Liver (tissue), 9 donors: Measurements from ENCODE around the gene KRTAP16-1. TPM values are rescaled to one million over a fixed set of nuclear protein-coding genes. Genes with fewer than 3 reads are reported as not detected.
A peak's percentile ranks its signal among the peaks of the same experiment; 100 is the strongest.

Experiments used
- DNase-seq: peaks from one replicate; pipeline ENCODE4 v3.0.0-alpha.2; 2017; ENCODE audit warnings: low spot score
- H3K27ac ChIP-seq, 2 donors: one replicate each; pipeline ENCODE4 v1.7.0; 2013; ENCODE audit warnings: inconsistent platforms in 2 of 2, low read length in 2 of 2, control low read depth in 1 of 2, low read depth in 1 of 2, mild to moderate bottlenecking in 1 of 2
- H3K27me3 ChIP-seq, 4 donors: one replicate each; pipeline versions ENCODE4 v1.6.1 to v1.7.0; 2013; ENCODE audit warnings: low read length in 3 of 4, inconsistent platforms in 1 of 4, mild to moderate bottlenecking in 1 of 4, moderate library complexity in 1 of 4; ENCODE audit not compliant: control insufficient read depth in 4 of 4, insufficient read depth in 4 of 4
- H3K36me3 ChIP-seq, 4 donors: one replicate each; pipeline versions ENCODE4 v1.6.1 to v1.7.0; 2013; ENCODE audit warnings: low read length in 3 of 4, mild to moderate bottlenecking in 3 of 4, low read depth in 1 of 4, moderate library complexity in 1 of 4; ENCODE audit not compliant: control insufficient read depth in 4 of 4, insufficient read depth in 3 of 4
- H3K4me1 ChIP-seq, 4 donors: one replicate each; pipeline versions ENCODE4 v1.6.1 to v1.7.0; 2013; ENCODE audit warnings: low read length in 3 of 4, mild to moderate bottlenecking in 3 of 4, moderate library complexity in 1 of 4; ENCODE audit not compliant: control insufficient read depth in 4 of 4, insufficient read depth in 4 of 4
- H3K4me3 ChIP-seq, 3 donors: one replicate each; pipeline versions ENCODE4 v1.6.1 to v1.7.0; 2013; ENCODE audit warnings: low read length in 3 of 3, control low read depth in 1 of 3, low read depth in 1 of 3, mild to moderate bottlenecking in 1 of 3
- H3K9ac ChIP-seq, 2 donors: one replicate each; pipeline ENCODE4 v1.7.0; 2013; ENCODE audit warnings: low read length in 2 of 2, mild to moderate bottlenecking in 2 of 2, moderate library complexity in 2 of 2, control low read depth in 1 of 2, low read depth in 1 of 2
- H3K9me3 ChIP-seq, 4 donors: one replicate each; pipeline versions ENCODE4 v1.6.1 to v1.7.0; 2013; ENCODE audit warnings: low read length in 3 of 4; ENCODE audit not compliant: control insufficient read depth in 4 of 4
- CTCF ChIP-seq: fragments of 150-350 bp; IDR thresholded peaks from 2 replicates; pipeline ENCODE4 v1.5.1; 2017; ENCODE audit warnings: improper control_type of control experiment, low read depth, low read length; ENCODE audit not compliant: missing input control
- EGR1 ChIP-seq, 2 donors: IDR thresholded peaks; 2 replicates each; pipeline ENCODE4 v1.6.1; 2016 to 2018; ENCODE audit warnings: antibody characterized with exemption in 2 of 2, low read depth in 2 of 2
- FOXA1 ChIP-seq: IDR thresholded peaks from 2 replicates; pipeline ENCODE4 v1.6.1; 2016; ENCODE audit warnings: antibody characterized with exemption
- FOXA2 ChIP-seq: IDR thresholded peaks from 2 replicates; pipeline ENCODE4 v1.6.1; 2016; ENCODE audit warnings: antibody characterized with exemption
- GABPA ChIP-seq, 2 donors: IDR thresholded peaks in 1 of 2; conservative IDR thresholded peaks in 1 of 2; 2 replicates each; pipeline ENCODE4 v1.6.1; 2016; ENCODE audit warnings: antibody characterized with exemption in 2 of 2, mild to moderate bottlenecking in 1 of 2, moderate library complexity in 1 of 2
- HNF4A ChIP-seq, 2 donors: conservative IDR thresholded peaks; 2 replicates each; pipeline ENCODE4 v1.6.1; 2016; ENCODE audit warnings: antibody characterized with exemption in 2 of 2, mild to moderate bottlenecking in 2 of 2
- HNF4G ChIP-seq: IDR thresholded peaks from 2 replicates; pipeline ENCODE4 v1.6.1; 2016; ENCODE audit warnings: antibody characterized with exemption
- JUND ChIP-seq, 2 donors: IDR thresholded peaks; 2 replicates each; pipeline ENCODE4 v1.6.1; 2016; ENCODE audit warnings: antibody characterized with exemption in 2 of 2
- NR2F2 ChIP-seq: IDR thresholded peaks from 2 replicates; pipeline ENCODE4 v1.6.1; 2016; ENCODE audit warnings: antibody characterized with exemption
- RAD21 ChIP-seq, 2 donors: IDR thresholded peaks; 2 replicates each; pipeline ENCODE4 v1.6.1; 2016; ENCODE audit warnings: antibody characterized with exemption in 2 of 2, mild to moderate bottlenecking in 2 of 2
- RXRA ChIP-seq, 2 donors: IDR thresholded peaks; 2 replicates each; pipeline ENCODE4 v1.6.1; 2017 to 2018; ENCODE audit warnings: antibody characterized with exemption in 2 of 2, mild to moderate bottlenecking in 1 of 2
- SP1 ChIP-seq: IDR thresholded peaks from 2 replicates; pipeline ENCODE4 v1.6.1; 2018; ENCODE audit warnings: antibody characterized with exemption, mild to moderate bottlenecking
- TAF1 ChIP-seq: conservative IDR thresholded peaks from 2 replicates; pipeline ENCODE4 v1.6.1; 2016; ENCODE audit warnings: antibody characterized with exemption, mild to moderate bottlenecking
- YY1 ChIP-seq: IDR thresholded peaks from 2 replicates; pipeline ENCODE4 v1.6.1; 2016; ENCODE audit warnings: antibody characterized with exemption, mild to moderate bottlenecking
- WGBS: extraction: QIAGEN DNeasy Blood & Tissue Kit; methylation state at CpG from one replicate; pipeline ENCODE4 v1.1.7; 2013; 5-methylcytosine and 5-hydroxymethylcytosine counted together
- polyA plus RNA-seq, 2 donors: library from polyadenylated mRNA; stranded (reverse) in 1 of 2; unstranded in 1 of 2; fragments of 200-250 nt in 1 of 2; fragments of >200 nt in 1 of 2; fragmentation: Nextera tagmentation in 1 of 2; extraction: Ambion mirVana in 1 of 2; gene quantifications; one replicate each; pipeline versions ENCODE4 v1.2.1 to v1.2.3, GENCODE V29; 2013 to 2015
- total RNA-seq, 2 donors: library from RNA; depleted of rRNA; stranded (reverse); fragments of >200 nt; gene quantifications; one replicate each; pipeline ENCODE4 v1.2.3, GENCODE V29; 2014
- TF ChIP-seq, protein P1 (sequence below): IDR thresholded peaks from 2 replicates; pipeline ENCODE4 v1.6.1; 2016; ENCODE audit warnings: antibody characterized with exemption, mild to moderate bottlenecking
- TF ChIP-seq, protein P2 (sequence below): IDR thresholded peaks from 2 replicates; pipeline ENCODE4 v1.6.1; 2016; ENCODE audit warnings: antibody characterized with exemption
- TF ChIP-seq, protein P3 (sequence below): IDR thresholded peaks from 2 replicates; pipeline ENCODE4 v1.6.1; 2016; ENCODE audit warnings: antibody characterized with exemption
- TF ChIP-seq, protein P4 (sequence below): IDR thresholded peaks from 2 replicates; pipeline ENCODE4 v1.6.1; 2016; ENCODE audit warnings: antibody characterized with exemption
- donor health status: healthy.
- donor health status: healthy.
- donor health status: healthy.
- donor health status: healthy.
- donor health status: healthy.

Gene KRTAP16-1
- total and polyA plus RNA-seq, 4 donors, result not detected

DNA sequence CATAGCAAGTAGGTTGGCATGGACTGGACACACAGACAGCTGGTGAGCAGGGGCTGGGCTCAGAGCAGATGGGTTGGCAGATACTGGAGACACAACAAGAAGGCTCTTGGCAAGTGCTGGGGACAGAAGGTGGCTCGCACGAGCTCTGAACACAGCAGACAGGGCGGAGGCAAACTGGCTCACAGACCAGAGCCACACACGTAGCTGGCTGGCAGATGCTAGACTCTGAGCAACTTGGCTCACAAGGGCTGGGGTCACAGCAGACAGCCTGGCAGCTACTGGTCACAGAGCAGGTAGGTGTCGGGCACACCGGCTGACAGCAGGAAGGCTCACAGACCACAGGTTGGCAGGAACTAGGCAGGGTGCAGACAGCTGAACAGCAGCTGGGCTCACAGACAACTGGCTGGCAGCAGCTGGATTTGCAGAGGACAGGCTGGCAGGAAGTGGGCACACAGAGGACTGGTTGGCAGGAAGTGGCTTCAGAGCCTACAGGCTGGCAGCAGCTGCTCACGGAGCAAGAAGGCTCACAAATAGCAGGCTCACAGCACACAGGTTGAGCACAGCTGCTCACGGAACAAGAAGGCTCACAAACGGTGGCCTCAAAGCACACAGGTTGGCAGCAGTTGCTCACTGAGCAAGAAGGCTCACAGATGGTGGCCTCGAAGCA lies 725 bp downstream of the KRTAP16-1 start:
- no peak overlapping the region for H3K9ac ChIP-seq
- no peak overlapping the region for H3K4me3 ChIP-seq
- DNase-seq, result no peak
- H3K36me3 ChIP-seq, result no peaks in the 10 kb centered on the region
- H3K27ac ChIP-seq, result peak overlapping the region in 1 of 2 donors; percentile 25
- no peaks in the 10 kb centered on the region for H3K4me1 ChIP-seq
- H3K27me3 ChIP-seq, result peaks cover 0 to 14% (median 0%) of the 10 kb centered on the region in 4 donors
- TF ChIP-seq, protein P1, sequence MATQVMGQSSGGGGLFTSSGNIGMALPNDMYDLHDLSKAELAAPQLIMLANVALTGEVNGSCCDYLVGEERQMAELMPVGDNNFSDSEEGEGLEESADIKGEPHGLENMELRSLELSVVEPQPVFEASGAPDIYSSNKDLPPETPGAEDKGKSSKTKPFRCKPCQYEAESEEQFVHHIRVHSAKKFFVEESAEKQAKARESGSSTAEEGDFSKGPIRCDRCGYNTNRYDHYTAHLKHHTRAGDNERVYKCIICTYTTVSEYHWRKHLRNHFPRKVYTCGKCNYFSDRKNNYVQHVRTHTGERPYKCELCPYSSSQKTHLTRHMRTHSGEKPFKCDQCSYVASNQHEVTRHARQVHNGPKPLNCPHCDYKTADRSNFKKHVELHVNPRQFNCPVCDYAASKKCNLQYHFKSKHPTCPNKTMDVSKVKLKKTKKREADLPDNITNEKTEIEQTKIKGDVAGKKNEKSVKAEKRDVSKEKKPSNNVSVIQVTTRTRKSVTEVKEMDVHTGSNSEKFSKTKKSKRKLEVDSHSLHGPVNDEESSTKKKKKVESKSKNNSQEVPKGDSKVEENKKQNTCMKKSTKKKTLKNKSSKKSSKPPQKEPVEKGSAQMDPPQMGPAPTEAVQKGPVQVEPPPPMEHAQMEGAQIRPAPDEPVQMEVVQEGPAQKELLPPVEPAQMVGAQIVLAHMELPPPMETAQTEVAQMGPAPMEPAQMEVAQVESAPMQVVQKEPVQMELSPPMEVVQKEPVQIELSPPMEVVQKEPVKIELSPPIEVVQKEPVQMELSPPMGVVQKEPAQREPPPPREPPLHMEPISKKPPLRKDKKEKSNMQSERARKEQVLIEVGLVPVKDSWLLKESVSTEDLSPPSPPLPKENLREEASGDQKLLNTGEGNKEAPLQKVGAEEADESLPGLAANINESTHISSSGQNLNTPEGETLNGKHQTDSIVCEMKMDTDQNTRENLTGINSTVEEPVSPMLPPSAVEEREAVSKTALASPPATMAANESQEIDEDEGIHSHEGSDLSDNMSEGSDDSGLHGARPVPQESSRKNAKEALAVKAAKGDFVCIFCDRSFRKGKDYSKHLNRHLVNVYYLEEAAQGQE, result no peak
- TF ChIP-seq JUND (IDR thresholded peaks at IDR 0.05) (no peak), HNF4A (conservative IDR thresholded peaks at IDR 0.05) (no peak), FOXA1 (no peak), GABPA (IDR thresholded peaks at IDR 0.05 in 1 of 2, conservative IDR thresholded peaks at IDR 0.05 in 1 of 2) (no peak), RXRA (IDR thresholded peaks at IDR 0.05) (no peak), EGR1 (IDR thresholded peaks at IDR 0.05; ENCODE audit: low read depth in 2 of 2) (no peak), YY1 (no peak), SP1 (no peak)
- TF ChIP-seq, protein P2, sequence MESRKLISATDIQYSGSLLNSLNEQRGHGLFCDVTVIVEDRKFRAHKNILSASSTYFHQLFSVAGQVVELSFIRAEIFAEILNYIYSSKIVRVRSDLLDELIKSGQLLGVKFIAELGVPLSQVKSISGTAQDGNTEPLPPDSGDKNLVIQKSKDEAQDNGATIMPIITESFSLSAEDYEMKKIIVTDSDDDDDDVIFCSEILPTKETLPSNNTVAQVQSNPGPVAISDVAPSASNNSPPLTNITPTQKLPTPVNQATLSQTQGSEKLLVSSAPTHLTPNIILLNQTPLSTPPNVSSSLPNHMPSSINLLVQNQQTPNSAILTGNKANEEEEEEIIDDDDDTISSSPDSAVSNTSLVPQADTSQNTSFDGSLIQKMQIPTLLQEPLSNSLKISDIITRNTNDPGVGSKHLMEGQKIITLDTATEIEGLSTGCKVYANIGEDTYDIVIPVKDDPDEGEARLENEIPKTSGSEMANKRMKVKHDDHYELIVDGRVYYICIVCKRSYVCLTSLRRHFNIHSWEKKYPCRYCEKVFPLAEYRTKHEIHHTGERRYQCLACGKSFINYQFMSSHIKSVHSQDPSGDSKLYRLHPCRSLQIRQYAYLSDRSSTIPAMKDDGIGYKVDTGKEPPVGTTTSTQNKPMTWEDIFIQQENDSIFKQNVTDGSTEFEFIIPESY, result no peak
- TF ChIP-seq, protein P3, sequence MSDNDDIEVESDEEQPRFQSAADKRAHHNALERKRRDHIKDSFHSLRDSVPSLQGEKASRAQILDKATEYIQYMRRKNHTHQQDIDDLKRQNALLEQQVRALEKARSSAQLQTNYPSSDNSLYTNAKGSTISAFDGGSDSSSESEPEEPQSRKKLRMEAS, result no peak
- 66% methylated on average over 10 of the region's 10 CpGs for WGBS
- no peaks in the 10 kb centered on the region for H3K9me3 ChIP-seq

GRCh38 chr17:41307647-41308046 lies 1.5 kb downstream of the KRTAP16-1 start:
- no peak for DNase-seq
- Histone ChIP-seq H3K9me3 (no peaks in the 10 kb centered on the region), H3K27ac (no peak overlapping the region), H3K36me3 (no peaks in the 10 kb centered on the region), H3K9ac (no peak overlapping the region), H3K4me3 (no peak overlapping the region), H3K27me3 (peaks cover 0 to 14% (median 0%) of the 10 kb centered on the region in 4 donors), H3K4me1 (no peaks in the 10 kb centered on the region)
- WGBS, result 74% methylated on average over 9 of the region's 9 CpGs
- TF ChIP-seq RXRA (IDR thresholded peaks at IDR 0.05) (no peak), NR2F2 (no peak), HNF4G (no peak), FOXA1 (no peak), TAF1 (no peak), HNF4A (conservative IDR thresholded peaks at IDR 0.05) (no peak), JUND (IDR thresholded peaks at IDR 0.05) (no peak), EGR1 (IDR thresholded peaks at IDR 0.05; ENCODE audit: low read depth in 2 of 2) (no peak), SP1 (no peak), YY1 (no peak), FOXA2 (no peak), CTCF (no peak), RAD21 (IDR thresholded peaks at IDR 0.05) (no peak)
- TF ChIP-seq, protein P2, result no peak
- TF ChIP-seq, protein P4, sequence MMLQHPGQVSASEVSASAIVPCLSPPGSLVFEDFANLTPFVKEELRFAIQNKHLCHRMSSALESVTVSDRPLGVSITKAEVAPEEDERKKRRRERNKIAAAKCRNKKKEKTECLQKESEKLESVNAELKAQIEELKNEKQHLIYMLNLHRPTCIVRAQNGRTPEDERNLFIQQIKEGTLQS, result no peak
- TF ChIP-seq, protein P1, result no peak
